Endothelial cell of coronary artery (primary cell): ENCODE measurements around the gene LAIR2. TPM values are rescaled to one million over a fixed set of nuclear protein-coding genes. Genes with fewer than 3 reads are reported as not detected.

Experiments used
- total RNA-seq: library from RNA; depleted of rRNA; stranded (reverse); fragments of >200 nt; gene quantifications from 2 replicates; pipeline ENCODE4 v1.2.3, GENCODE V29; 2014

LAIR2 gene
- not detected in 2 replicates for total RNA-seq

GRCh38 chr19:54502518-54503048 lies at the start of gene LAIR2:
Gene LAIR2 (plus strand): TSS chr19:54502831. CDS start chr19:54502919, 88 bp downstream.

GRCh38 chr19:54463531-54464043 lies 39.0 kb upstream of the LAIR2 start, which contains the start of gene LENG9:
Gene LENG9 (minus strand): TSS chr19:54463778. CDS start chr19:54463526, 252 bp downstream.

GRCh38 chr19:54473071-54473891 lies 29.4 kb upstream of the LAIR2 start, which contains the start of gene CDC42EP5:
Gene CDC42EP5 (minus strand): TSS chr19:54473296. CDS start chr19:54465547, 7,749 bp downstream.

Other genes with a start within 250 kb of the LAIR2 start
- not detected in 2 replicates for gene LILRB5, start 245.6 kb upstream of the LAIR2 start, total RNA-seq
- gene LILRB2, start 221.7 kb upstream of the LAIR2 start, total RNA-seq = not detected in 2 replicates
- gene LILRA5, start 189.7 kb upstream of the LAIR2 start, total RNA-seq = not detected in 2 replicates
- not detected in 2 replicates for gene LILRA4, start 163.7 kb upstream of the LAIR2 start, total RNA-seq
- gene LAIR1, start 137.9 kb upstream of the LAIR2 start, total RNA-seq = not detected in 2 replicates
- not detected in 2 replicates for gene TTYH1, start 87.4 kb upstream of the LAIR2 start, total RNA-seq
- 27.5 and 42.7 TPM in 2 replicates for gene LENG8, start 53.6 kb upstream of the LAIR2 start, total RNA-seq
- gene LENG9, start 39.1 kb upstream of the LAIR2 start, total RNA-seq = 4.0 and 9.8 TPM in 2 replicates
- gene CDC42EP5, start 29.5 kb upstream of the LAIR2 start, total RNA-seq = 34.8 and 39.1 TPM in 2 replicates
- not detected in 2 replicates for gene LILRA2, start 71.0 kb downstream of the LAIR2 start, total RNA-seq
- gene LILRA1, start 90.8 kb downstream of the LAIR2 start, total RNA-seq = not detected in 2 replicates
- not detected in 2 replicates for gene LILRB1, start 127.7 kb downstream of the LAIR2 start, total RNA-seq
- gene LILRB4, start 160.2 kb downstream of the LAIR2 start, total RNA-seq = not detected in 2 replicates
- gene KIR3DL3, start 221.6 kb downstream of the LAIR2 start, total RNA-seq = not detected in 2 replicates
- gene KIR2DL3, start 235.7 kb downstream of the LAIR2 start, total RNA-seq = not detected in 2 replicates